HFFc6 (cell line): ENCODE results near the gene TSPAN9. TPM values are rescaled to one million over a fixed set of nuclear protein-coding genes. Genes with fewer than 3 reads are reported as not detected.

Source experiments
- DNase-seq: peaks from one replicate; pipeline ENCODE4 v3.0.0-alpha.2; 2018
- H3K27ac Mint-ChIP-seq: 2 replicates; pipeline ENCODE4 v1.8.0; 2020; ENCODE audit warnings: mild to moderate bottlenecking, mixed read lengths
- H3K27me3 Mint-ChIP-seq: 2 replicates; pipeline ENCODE4 v1.8.0; 2021; ENCODE audit warnings: mild to moderate bottlenecking, moderate library complexity, mixed read lengths; ENCODE audit not compliant: insufficient read depth
- H3K36me3 Mint-ChIP-seq: 2 replicates; pipeline ENCODE4 v1.8.0; 2021; ENCODE audit warnings: low read depth, mixed read lengths
- H3K4me1 Mint-ChIP-seq: 2 replicates; pipeline ENCODE4 v1.8.0; 2020; ENCODE audit warnings: low read depth, mixed read lengths
- H3K4me3 Mint-ChIP-seq: 2 replicates; pipeline ENCODE4 v1.8.0; 2020; ENCODE audit warnings: mild to moderate bottlenecking, moderate library complexity, mixed read lengths
- H3K9me3 Mint-ChIP-seq: 2 replicates; pipeline ENCODE4 v1.8.0; 2020; ENCODE audit warnings: mild to moderate bottlenecking, mixed read lengths
- total RNA-seq, 6 experiments: library from RNA; stranded (reverse); fragmentation: NEBNext Ultra II Directional; extraction: Animal tissue kit (Norgen Biotek cat#: 25700); gene quantifications; 2 replicates in 1 of 6; 3 replicates in 5 of 6; pipeline ENCODE4 v1.2.3, GENCODE V29; 2021
- TF ChIP-seq, protein P1 (sequence below): fragments of 200-600 bp; sonication (generic); IDR thresholded peaks from 2 replicates; pipeline ENCODE4 v1.5.0; 2021; ENCODE audit warnings: antibody characterized with exemption, mild to moderate bottlenecking

The TSPAN9 gene
- total RNA-seq, 6 experiments from 2014 or later, result 18.1 to 35.8 (median 22.7) TPM

- Mint-ChIP-seq H3K27ac (no peak overlapping the region), H3K4me3 (no peak overlapping the region), H3K4me1 (peaks cover 11% of the 10 kb centered on the region), H3K36me3 (no peaks in the 10 kb centered on the region; the same call in 1 of the 2 replicates), H3K9me3 (no peaks in the 10 kb centered on the region), H3K27me3 (peaks cover 4% of the 10 kb centered on the region)
- no peak for DNase-seq
- TF ChIP-seq, protein P1, sequence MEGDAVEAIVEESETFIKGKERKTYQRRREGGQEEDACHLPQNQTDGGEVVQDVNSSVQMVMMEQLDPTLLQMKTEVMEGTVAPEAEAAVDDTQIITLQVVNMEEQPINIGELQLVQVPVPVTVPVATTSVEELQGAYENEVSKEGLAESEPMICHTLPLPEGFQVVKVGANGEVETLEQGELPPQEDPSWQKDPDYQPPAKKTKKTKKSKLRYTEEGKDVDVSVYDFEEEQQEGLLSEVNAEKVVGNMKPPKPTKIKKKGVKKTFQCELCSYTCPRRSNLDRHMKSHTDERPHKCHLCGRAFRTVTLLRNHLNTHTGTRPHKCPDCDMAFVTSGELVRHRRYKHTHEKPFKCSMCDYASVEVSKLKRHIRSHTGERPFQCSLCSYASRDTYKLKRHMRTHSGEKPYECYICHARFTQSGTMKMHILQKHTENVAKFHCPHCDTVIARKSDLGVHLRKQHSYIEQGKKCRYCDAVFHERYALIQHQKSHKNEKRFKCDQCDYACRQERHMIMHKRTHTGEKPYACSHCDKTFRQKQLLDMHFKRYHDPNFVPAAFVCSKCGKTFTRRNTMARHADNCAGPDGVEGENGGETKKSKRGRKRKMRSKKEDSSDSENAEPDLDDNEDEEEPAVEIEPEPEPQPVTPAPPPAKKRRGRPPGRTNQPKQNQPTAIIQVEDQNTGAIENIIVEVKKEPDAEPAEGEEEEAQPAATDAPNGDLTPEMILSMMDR, result no peak
These were observed 108.2 kb downstream of the TSPAN9 start for GRCh38 chr12:3185260-3185870.

DNA sequence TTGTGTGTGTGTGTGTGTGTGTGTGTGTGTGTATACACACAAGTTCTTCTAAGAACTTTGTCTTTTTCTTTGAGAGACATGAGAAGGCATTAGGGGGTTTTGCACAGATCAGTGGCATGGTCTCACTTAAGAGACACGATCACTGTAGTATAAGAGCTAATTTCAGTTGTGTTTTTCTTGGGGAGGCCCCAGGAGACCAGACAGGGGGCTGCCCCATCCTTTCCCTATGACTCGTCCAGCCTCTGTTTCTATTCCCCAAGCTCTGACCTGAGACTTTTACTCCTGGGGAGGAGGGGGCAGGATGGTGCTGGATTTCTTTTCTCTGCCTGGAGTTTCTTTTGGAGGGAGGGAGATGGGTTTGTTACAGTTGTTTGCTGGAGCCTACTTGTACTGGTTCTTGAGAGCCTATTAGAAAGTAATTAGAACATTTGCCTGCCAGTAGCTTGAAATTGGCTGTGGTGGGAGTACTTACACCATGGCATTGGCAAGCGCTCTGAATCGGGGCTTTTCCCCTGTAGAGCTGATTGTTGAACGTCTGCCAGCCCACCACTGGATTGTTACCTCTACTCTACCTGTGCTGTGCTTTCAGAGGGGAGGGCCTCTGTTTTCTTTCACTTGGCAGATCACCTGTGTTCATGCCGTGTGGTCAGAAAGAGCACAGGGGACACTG is 109.5 kb downstream of the TSPAN9 start:
- H3K4me1 Mint-ChIP-seq, result peaks cover 11% of the 10 kb centered on the region
- TF ChIP-seq, protein P1, result no peak
- DNase-seq, result no peak
- H3K4me3 Mint-ChIP-seq, result no peak overlapping the region
- no peaks in the 10 kb centered on the region; the same call in 1 of the 2 replicates for H3K36me3 Mint-ChIP-seq
- 0 out of 2 replicates have a peak overlapping the region, but pooled peaks have one; percentile 3 for H3K27ac Mint-ChIP-seq
- peaks cover 4% of the 10 kb centered on the region for H3K27me3 Mint-ChIP-seq
- no peaks in the 10 kb centered on the region for H3K9me3 Mint-ChIP-seq

DNA sequence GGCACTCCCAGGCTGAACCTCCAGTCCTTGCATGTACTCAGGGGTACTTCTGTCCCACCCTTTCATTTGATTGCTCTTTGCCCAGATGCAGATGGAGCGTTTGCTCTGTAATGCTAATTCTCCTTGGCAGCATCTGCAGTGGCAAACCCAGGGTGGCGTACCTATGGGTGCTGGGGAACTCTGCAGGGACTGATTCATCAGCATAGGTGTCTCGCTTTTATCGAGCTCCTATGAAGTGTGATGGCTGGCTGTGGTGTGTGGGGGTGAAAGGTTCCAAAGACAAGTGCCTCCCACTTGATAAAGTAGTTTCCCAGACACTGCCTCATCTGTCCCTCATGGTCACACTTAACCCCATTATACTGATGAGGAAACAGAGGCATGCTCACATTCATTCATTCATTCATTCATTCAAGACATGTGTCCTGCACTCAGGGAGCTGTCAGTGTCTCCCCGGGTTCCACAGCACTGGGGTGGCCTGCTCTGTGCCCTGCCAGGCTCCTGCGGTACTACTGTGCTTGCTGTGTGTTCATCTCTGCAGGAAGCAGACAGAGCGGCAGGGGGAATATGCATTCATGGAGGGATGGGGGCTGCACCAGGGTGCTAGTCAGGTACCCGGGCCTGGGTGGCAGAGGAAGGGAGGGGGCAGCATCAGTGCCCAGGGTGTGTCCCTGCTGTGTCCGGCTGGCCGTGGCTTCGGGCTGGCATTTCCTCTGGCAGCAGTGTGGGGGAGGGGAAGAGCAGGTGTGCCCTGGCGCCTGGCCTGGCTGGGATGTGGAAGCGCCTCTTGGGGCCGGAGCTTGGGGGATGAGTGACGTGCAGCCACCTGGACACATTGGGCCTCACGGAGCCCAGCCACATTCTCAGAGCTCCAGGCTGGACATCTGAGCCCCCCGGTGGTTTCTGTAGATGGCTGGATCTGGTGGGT is 110.9 kb downstream of the TSPAN9 start:
- TF ChIP-seq, protein P1, result no peak
- no peak overlapping the region for H3K27ac Mint-ChIP-seq
- no peaks in the 10 kb centered on the region for H3K9me3 Mint-ChIP-seq
- H3K4me3 Mint-ChIP-seq, result no peak overlapping the region
- no peaks in the 10 kb centered on the region for H3K36me3 Mint-ChIP-seq
- peaks cover 11% of the 10 kb centered on the region for H3K4me1 Mint-ChIP-seq
- H3K27me3 Mint-ChIP-seq, result peaks cover 5% of the 10 kb centered on the region
- no peak for DNase-seq

DNA sequence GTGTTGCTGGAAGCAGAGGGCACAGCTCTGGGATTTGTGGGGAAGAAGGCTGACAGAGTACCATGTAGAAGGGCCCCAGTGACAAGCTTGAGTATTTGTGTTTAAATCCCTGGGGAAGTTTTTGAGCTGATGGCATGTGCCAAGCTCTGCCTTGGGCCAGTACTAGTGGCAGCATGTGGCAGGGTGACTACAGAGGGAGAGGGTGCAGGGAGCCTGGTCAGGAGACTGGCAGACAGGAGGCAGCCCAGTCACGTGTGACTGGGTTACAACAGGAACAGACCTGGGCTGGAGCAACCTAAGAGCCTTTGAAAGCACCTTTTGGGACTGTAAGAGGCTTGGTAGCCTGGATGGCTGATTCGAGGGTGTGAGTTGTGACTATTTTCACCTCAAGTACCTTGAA is 112.1 kb downstream of the TSPAN9 start:
- peaks cover 11% of the 10 kb centered on the region for H3K4me1 Mint-ChIP-seq
- TF ChIP-seq, protein P1, result no peak
- no peak overlapping the region for H3K27ac Mint-ChIP-seq
- no peaks in the 10 kb centered on the region for H3K36me3 Mint-ChIP-seq
- no peaks in the 10 kb centered on the region for H3K9me3 Mint-ChIP-seq
- peaks cover 5% of the 10 kb centered on the region for H3K27me3 Mint-ChIP-seq
- H3K4me3 Mint-ChIP-seq, result no peak overlapping the region
- no peak for DNase-seq

DNA sequence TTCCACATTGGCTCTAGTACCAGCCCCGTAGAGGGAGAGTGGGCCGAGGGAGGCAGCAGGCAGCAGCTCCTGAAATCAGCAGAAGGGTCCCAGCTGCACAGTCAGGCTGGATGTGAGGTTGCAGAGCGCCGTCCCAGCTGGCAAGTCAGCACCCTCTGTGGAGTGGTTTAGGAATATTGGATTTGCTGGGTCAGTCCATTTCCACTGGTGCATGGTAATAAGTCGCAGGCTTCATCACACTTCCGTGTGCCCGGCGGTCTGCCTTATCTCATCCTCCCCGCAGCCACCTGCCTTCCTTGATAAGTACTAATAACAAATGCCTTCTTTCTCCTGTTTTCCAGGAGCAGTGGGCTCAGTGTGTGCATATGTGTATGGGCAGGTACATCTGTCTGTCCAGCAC is 112.9 kb downstream of the TSPAN9 start:
- Mint-ChIP-seq H3K4me3 (no peak overlapping the region), H3K27ac (no peak overlapping the region), H3K4me1 (peaks cover 6% of the 10 kb centered on the region), H3K36me3 (no peaks in the 10 kb centered on the region), H3K27me3 (peaks cover 4% of the 10 kb centered on the region), H3K9me3 (no peaks in the 10 kb centered on the region)
- TF ChIP-seq, protein P1, result no peak
- no peak for DNase-seq
